ENCODE results near the gene FRZB.
"Not testable (repeated sequence)": the region's sequence is repeated elsewhere in the genome, so short reads cannot be mapped to it uniquely, and the experiment has no call there.

The FRZB gene

DNA sequence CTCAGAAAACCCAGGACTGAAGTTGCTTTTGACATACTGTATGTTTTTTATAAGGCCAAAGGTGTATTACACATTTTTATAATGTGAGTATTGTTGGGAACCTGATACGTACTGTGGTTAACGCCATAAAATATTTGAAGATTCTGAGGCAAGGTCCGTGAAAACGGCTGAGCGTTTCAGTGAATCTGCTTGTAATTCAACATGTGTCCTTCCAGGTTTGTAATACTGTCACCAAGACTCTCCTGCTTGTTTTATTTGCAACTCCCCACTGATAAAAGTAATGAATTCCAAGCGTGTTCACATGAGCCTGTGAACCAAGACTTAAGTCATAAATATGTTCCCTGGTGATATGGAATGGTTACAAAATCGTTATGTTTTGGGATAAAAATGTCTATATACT lies 23.9 kb upstream of the FRZB start:
- TF ChIP-seq, protein P1, sequence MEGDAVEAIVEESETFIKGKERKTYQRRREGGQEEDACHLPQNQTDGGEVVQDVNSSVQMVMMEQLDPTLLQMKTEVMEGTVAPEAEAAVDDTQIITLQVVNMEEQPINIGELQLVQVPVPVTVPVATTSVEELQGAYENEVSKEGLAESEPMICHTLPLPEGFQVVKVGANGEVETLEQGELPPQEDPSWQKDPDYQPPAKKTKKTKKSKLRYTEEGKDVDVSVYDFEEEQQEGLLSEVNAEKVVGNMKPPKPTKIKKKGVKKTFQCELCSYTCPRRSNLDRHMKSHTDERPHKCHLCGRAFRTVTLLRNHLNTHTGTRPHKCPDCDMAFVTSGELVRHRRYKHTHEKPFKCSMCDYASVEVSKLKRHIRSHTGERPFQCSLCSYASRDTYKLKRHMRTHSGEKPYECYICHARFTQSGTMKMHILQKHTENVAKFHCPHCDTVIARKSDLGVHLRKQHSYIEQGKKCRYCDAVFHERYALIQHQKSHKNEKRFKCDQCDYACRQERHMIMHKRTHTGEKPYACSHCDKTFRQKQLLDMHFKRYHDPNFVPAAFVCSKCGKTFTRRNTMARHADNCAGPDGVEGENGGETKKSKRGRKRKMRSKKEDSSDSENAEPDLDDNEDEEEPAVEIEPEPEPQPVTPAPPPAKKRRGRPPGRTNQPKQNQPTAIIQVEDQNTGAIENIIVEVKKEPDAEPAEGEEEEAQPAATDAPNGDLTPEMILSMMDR (IDR thresholded peaks at IDR 0.05; ENCODE audit: low read depth, low read length): no peak
- no peak overlapping the region for H3K4me3 ChIP-seq (ENCODE audit: low read depth, low read length)

DNA sequence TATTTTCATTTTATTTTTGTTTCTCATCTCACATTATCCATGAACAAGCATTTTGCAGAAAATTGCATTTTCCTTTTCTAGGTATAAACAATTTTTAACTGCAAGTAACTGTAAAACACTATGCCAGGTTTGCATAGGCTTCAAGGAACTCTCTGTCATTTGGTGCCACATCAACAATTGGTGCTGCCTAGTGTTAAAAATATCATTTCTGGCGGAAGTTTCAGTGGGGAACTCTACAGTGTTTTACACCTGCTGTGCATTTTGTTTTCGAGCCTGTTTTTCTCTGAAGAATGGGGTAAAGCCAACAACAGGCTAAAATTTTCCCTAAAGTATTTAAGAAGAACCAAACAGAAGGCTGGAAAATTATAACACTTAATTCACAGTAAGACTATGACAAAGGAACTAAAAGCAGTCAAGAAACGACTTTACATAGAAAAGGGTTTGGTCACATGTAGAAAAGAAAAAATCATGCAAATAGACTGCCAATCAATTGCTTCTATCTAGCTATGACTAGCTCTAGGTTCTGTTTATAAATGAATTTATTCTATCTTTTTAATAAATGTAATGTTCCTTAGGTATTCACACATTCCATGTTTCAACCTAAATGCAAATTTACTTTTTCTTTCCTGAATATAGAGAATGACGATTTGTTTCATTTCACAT lies 21.4 kb upstream of the FRZB start:
- H3K4me3 ChIP-seq (ENCODE audit: low read depth, low read length): no peak overlapping the region
- TF ChIP-seq, protein P1 (IDR thresholded peaks at IDR 0.05; ENCODE audit: low read depth, low read length): no peak

DNA sequence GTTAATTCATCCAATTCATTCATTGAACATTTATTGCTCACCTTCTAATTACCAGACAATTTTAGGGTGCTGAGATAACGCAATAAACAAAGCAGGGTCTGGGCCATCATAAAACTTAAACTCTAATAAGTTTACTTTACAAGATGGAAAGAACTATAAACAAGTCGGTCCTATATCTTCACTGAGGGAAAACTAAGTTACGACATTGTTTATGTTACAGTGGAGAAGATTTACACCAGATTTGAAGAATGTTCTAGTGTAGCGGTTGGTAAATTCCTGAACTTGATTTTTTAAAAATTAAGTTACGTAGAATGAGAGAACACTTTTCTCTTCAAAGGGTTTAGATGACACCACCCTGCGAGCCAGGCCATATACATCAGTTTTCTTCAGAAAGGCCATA lies 20.7 kb upstream of the FRZB start:
- TF ChIP-seq, protein P1 (IDR thresholded peaks at IDR 0.05; ENCODE audit: low read depth, low read length): no peak
- H3K4me3 ChIP-seq (ENCODE audit: low read depth, low read length): no peak overlapping the region

DNA sequence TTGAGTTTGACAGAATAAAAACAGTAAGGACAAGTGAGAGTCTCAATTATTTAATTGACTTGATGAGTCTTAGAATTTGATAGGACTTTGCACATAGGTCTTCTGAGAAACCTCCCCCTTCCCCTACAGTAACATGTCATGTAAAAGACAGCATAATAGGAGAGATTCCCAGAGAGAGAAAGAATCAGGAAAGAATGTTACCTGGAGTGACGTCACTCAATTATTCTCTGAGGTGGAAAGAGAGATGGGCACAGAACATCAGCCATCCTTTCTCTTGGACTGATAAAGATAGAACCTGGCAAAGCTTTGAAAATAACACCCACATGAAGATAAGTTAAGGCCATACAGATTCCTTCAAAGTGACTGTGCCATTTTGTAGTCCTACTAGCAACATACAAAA lies 19.3 kb upstream of the FRZB start:
- H3K4me3 ChIP-seq (ENCODE audit: low read depth, low read length): no peak overlapping the region
- TF ChIP-seq, protein P1 (IDR thresholded peaks at IDR 0.05; ENCODE audit: low read depth, low read length): no peak

DNA sequence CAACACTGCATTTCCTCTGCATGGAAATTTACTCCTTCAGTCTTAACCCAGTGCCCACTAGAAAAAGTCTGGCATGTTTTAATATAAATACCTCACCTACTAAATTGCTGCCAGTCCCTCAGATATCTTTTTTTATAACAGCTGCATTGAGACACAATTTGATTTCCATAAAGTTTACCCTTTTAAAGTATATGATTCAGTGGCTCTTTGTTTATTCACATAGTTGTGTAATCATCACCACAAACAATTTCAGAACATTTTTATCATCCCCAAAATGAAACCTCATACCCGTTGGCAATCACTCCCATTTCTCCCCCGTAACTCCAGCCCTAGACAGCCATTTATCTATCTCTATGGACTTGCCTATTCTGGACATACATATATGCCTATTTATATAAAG lies 17.0 kb upstream of the FRZB start:
- TF ChIP-seq, protein P1 (IDR thresholded peaks at IDR 0.05; ENCODE audit: low read depth, low read length): no peak
- no peak overlapping the region for H3K4me3 ChIP-seq (ENCODE audit: low read depth, low read length)

DNA sequence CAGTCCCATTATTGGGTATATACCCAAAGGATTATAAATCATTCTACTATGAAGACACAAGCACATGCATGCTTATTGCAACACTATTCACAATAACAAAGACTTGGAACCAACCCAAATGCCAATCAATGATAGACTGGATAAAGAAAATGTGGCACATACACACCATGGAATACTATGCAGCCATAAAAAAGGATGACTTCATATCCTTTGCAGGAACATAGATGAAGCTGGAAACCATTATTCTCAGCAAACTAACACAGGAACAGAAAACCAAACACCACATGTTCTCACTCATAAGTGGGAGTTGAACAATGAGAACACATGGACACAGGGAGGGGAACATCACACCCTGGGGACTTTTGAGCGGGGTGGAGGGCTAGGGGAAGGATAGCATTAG lies 13.7 kb upstream of the FRZB start:
- not testable (repeated sequence) for H3K4me3 ChIP-seq (ENCODE audit: low read depth, low read length)

DNA sequence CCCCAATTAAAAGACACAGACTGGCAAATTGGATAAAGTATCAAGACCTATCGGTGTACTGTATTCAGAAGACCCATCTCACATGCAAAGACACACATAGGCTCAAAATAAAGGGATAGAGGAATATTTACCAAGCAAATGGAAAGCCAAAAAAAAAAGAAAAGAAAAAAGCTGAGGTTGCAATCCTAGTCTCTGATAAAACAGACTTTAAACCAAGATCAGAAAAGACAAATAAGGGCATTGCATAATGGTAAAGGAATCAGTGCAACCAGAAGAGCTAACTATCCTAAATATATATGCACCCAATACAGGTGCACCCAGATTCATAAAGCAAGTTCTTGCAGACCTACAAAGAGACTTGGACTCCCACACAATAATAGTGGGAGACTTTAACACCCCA lies 10.2 kb upstream of the FRZB start:
- not testable (repeated sequence) for H3K4me3 ChIP-seq (ENCODE audit: low read depth, low read length)

DNA sequence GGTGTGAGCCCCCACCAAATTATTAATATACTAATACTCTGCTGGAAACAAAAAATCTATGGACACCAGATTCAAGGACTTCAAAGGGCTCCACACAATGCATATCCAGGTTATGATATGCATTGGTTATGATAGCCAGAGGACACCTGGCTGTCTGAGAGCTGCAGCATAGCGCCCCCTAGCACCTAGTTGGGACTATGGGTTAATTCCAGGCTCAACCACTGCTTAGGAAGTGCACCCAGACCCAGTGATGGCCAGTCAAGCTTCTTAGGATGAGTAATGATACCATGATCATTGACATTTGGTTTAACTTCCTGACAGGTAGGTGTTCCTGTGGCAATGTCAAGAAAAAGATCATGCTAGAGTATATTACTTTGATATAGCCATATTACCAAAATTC lies 3.8 kb upstream of the FRZB start:
- TF ChIP-seq, protein P1 (IDR thresholded peaks at IDR 0.05; ENCODE audit: low read depth, low read length): no peak
- no peak overlapping the region for H3K4me3 ChIP-seq (ENCODE audit: low read depth, low read length)

Measured in WI38 (cell line).